ENCODE measurements around the gene RAB11A.
A peak's percentile ranks its signal among the peaks of the same experiment; 100 is the strongest.

Gene RAB11A

DNA sequence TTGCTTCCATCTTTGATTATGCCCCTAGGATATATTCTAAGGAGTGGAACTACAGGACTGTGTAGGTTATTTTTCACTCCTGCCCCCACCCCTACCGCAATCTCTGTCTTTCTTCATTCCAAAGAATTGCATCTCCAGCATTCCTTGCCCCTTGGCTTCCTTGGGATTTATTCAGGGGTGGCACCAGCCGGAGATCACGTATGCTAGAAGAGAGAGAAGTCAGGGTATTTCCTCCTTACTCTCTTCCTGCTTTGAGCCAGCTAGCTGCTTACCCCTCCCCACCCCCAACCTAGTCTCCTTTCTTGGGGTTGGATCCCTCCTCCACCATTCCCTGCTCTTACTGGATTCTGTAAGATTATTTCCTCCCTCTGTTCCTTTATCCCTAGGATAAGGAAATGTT lies 42.2 kb upstream of the RAB11A start:
- H3K4me3 ChIP-seq (ENCODE audit: low read depth, low read length), result no peak overlapping the region
- TF ChIP-seq, protein P1, sequence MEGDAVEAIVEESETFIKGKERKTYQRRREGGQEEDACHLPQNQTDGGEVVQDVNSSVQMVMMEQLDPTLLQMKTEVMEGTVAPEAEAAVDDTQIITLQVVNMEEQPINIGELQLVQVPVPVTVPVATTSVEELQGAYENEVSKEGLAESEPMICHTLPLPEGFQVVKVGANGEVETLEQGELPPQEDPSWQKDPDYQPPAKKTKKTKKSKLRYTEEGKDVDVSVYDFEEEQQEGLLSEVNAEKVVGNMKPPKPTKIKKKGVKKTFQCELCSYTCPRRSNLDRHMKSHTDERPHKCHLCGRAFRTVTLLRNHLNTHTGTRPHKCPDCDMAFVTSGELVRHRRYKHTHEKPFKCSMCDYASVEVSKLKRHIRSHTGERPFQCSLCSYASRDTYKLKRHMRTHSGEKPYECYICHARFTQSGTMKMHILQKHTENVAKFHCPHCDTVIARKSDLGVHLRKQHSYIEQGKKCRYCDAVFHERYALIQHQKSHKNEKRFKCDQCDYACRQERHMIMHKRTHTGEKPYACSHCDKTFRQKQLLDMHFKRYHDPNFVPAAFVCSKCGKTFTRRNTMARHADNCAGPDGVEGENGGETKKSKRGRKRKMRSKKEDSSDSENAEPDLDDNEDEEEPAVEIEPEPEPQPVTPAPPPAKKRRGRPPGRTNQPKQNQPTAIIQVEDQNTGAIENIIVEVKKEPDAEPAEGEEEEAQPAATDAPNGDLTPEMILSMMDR (IDR thresholded peaks at IDR 0.05; ENCODE audit: borderline replicate concordance, insufficient read depth, low read depth, low read length), result no peak

DNA sequence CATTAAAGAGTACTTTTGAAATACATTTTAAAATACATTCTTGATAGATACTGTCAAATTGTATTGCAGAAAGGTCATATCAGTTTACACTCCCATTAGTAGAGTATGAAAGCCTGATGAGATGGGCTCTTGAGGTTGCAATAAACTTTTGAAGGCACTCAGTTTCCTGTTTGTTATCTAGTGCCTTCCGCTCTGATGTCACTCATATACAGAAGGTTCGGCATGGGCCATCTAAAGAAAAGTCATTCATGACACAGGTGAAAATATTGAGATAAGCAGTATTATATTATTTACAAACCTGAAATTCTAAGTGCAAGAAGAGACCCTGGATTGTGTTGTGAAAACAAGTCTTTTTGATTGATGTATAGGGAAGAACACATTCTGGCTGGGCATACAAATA lies 40.7 kb upstream of the RAB11A start:
- no peak overlapping the region for H3K4me3 ChIP-seq (ENCODE audit: low read depth, low read length)
- TF ChIP-seq, protein P1 (IDR thresholded peaks at IDR 0.05; ENCODE audit: borderline replicate concordance, insufficient read depth, low read depth, low read length), result no peak

DNA sequence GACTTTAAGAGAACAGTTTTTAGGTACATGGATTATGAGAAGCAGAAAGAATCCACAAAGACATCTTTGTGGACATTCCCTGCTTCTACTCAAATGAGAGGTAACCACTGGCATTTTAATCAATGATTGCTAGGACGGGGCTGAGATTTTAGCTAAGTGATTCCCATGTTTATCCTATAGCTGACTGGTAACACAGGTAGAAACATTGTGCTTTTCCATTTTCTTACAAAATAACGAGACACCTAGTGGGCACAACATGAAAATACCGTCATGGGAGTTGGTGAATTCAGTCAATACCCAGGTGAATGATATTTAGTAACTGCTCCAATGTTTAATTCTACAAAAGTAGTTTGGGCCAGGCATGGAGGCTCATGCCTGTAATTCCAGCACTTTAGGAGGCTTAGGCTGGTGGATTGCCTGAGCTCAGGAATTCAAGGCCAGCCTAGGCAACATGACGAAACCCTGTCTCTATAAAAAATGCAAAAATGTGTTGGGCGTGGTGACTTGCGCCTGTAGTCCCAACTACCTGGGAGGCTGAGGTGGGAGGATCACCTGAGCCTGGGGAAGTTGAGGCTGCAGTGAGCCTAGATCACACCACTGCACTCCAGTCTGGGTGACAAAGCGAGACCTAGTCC lies 40.0 kb upstream of the RAB11A start:
- TF ChIP-seq, protein P1 (IDR thresholded peaks at IDR 0.05; ENCODE audit: borderline replicate concordance, insufficient read depth, low read depth, low read length), result peak; percentile 54; the same call in 1 of the 2 replicates
- H3K4me3 ChIP-seq (ENCODE audit: low read depth, low read length), result no peak overlapping the region

DNA sequence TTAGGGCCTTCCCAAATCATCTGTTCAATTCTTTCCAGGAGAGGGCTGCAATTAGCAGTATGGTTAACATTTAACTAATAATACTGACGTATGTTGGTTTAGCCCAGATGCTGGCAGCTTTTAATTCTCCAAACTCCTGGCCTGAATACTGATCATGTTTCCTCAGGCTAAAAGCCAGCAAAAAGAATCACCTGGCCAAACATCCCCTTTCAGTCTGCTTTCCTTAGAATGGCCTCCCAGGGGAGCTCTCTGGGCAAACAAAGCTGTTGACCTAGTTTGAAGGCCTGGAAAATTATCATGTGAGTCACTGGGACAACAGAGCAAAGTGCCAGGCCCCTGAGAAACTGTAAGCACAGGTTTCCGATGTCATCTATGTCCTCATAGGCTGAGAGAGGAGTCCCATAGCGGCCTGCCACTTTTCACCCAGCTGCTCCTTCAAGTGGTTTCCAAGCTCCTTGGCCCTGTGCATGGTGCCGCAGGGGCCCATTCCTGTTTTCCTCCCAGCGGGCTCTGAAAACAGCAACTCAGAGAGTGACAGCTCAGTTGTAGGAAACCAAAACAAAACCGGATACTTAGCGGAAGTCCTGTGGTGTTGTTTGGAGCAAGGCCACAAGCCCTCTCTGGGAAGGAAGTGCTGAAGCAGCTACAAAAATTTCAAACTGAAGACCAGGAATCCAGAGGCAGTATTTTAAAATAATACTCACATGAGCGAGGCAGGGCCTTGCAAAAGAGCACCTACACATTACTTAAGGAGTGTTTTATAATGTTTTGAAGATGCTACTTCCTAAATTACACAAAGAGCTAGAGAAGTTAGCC lies 36.5 kb upstream of the RAB11A start:
- H3K4me3 ChIP-seq (ENCODE audit: low read depth, low read length), result no peak overlapping the region
- TF ChIP-seq, protein P1 (IDR thresholded peaks at IDR 0.05; ENCODE audit: borderline replicate concordance, insufficient read depth, low read depth, low read length), result no peak

DNA sequence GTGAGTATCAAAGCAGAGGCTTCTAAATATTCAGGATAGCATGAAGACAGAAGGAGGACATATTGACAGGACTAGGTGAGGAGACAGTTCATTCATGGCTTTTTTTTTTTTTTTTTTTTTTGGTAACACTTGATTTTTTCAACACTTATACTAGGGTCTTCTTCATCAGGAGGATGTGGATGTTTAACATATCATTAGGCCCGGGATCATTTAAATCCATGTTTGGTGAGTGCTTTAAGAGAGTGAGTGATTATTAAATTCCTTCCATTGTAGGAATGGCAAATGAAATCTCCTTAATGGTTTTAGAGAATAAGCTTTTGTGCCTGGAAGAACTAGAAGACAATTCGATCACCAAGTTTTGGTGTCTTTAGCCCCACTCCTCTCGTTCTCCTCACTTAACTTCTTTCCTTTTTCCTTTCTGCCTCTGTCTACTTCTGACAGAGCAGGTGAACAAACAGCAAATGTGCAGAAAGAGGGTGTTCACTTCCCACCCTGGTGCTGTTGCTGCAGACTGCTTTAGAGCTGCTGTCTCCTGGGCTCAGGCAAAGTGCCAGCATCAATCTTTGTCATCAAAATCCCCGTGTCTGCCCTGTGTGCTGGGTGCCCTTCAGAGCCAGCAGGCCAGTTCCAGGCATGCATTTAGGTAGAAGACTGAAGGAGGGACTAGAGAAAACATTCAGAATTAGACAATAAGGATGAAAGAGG lies 35.6 kb upstream of the RAB11A start:
- TF ChIP-seq, protein P1 (IDR thresholded peaks at IDR 0.05; ENCODE audit: borderline replicate concordance, insufficient read depth, low read depth, low read length), result no peak
- no peak overlapping the region for H3K4me3 ChIP-seq (ENCODE audit: low read depth, low read length)

DNA sequence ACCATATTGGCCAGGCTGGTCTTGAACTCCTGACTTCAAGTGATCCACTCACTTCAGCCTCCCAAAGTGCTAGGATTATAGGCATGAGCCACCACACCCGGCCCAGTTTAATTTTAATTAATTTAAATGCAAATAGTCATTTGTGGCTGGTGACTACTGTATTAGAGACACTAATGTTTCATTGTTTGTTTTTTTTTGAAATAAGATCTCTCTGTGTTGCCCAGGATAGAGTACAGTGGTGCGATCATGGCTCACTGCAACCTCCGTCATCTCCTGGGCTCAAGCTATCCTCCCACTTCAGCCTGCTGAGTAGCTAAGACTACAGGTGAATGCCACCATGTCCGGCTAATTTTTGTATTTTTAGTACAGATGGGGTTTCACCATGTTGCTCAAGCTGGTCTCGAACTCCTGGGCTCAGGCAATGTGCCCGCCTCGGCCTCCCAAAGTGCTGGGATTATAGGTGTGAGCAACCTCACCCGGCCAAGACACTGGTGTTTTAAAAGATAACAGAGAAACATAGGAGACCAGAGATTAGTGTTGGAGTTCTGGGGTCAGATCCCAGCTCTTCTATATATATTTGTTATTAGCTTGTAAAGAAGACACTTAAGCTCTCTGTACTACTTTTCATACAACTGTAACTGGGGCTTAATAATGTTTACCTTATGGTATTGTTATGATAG lies 34.5 kb upstream of the RAB11A start:
- H3K4me3 ChIP-seq (ENCODE audit: low read depth, low read length), result no peak overlapping the region
- TF ChIP-seq, protein P1 (IDR thresholded peaks at IDR 0.05; ENCODE audit: borderline replicate concordance, insufficient read depth, low read depth, low read length), result no peak
